Liver (tissue), 9 donors: ENCODE data around the gene CERT1. TPM values are rescaled to one million over a fixed set of nuclear protein-coding genes. Genes with fewer than 3 reads are reported as not detected.

Experiments used
- DNase-seq: peaks from one replicate; pipeline ENCODE4 v3.0.0-alpha.2; 2017; ENCODE audit warnings: low spot score
- H3K27ac ChIP-seq, 2 donors: one replicate each; pipeline ENCODE4 v1.7.0; 2013; ENCODE audit warnings: inconsistent platforms in 2 of 2, low read length in 2 of 2, control low read depth in 1 of 2, low read depth in 1 of 2, mild to moderate bottlenecking in 1 of 2
- H3K27me3 ChIP-seq, 4 donors: one replicate each; pipeline versions ENCODE4 v1.6.1 to v1.7.0; 2013; ENCODE audit warnings: low read length in 3 of 4, inconsistent platforms in 1 of 4, mild to moderate bottlenecking in 1 of 4, moderate library complexity in 1 of 4; ENCODE audit not compliant: control insufficient read depth in 4 of 4, insufficient read depth in 4 of 4
- H3K36me3 ChIP-seq, 4 donors: one replicate each; pipeline versions ENCODE4 v1.6.1 to v1.7.0; 2013; ENCODE audit warnings: low read length in 3 of 4, mild to moderate bottlenecking in 3 of 4, low read depth in 1 of 4, moderate library complexity in 1 of 4; ENCODE audit not compliant: control insufficient read depth in 4 of 4, insufficient read depth in 3 of 4
- H3K4me1 ChIP-seq, 4 donors: one replicate each; pipeline versions ENCODE4 v1.6.1 to v1.7.0; 2013; ENCODE audit warnings: low read length in 3 of 4, mild to moderate bottlenecking in 3 of 4, moderate library complexity in 1 of 4; ENCODE audit not compliant: control insufficient read depth in 4 of 4, insufficient read depth in 4 of 4
- H3K4me3 ChIP-seq, 3 donors: one replicate each; pipeline versions ENCODE4 v1.6.1 to v1.7.0; 2013; ENCODE audit warnings: low read length in 3 of 3, control low read depth in 1 of 3, low read depth in 1 of 3, mild to moderate bottlenecking in 1 of 3
- H3K9ac ChIP-seq, 2 donors: one replicate each; pipeline ENCODE4 v1.7.0; 2013; ENCODE audit warnings: low read length in 2 of 2, mild to moderate bottlenecking in 2 of 2, moderate library complexity in 2 of 2, control low read depth in 1 of 2, low read depth in 1 of 2
- H3K9me3 ChIP-seq, 4 donors: one replicate each; pipeline versions ENCODE4 v1.6.1 to v1.7.0; 2013; ENCODE audit warnings: low read length in 3 of 4; ENCODE audit not compliant: control insufficient read depth in 4 of 4
- EGR1 ChIP-seq, 2 donors: IDR thresholded peaks; 2 replicates each; pipeline ENCODE4 v1.6.1; 2016 to 2018; ENCODE audit warnings: antibody characterized with exemption in 2 of 2, low read depth in 2 of 2
- FOXA1 ChIP-seq: IDR thresholded peaks from 2 replicates; pipeline ENCODE4 v1.6.1; 2016; ENCODE audit warnings: antibody characterized with exemption
- FOXA2 ChIP-seq: IDR thresholded peaks from 2 replicates; pipeline ENCODE4 v1.6.1; 2016; ENCODE audit warnings: antibody characterized with exemption
- GABPA ChIP-seq, 2 donors: IDR thresholded peaks in 1 of 2; conservative IDR thresholded peaks in 1 of 2; 2 replicates each; pipeline ENCODE4 v1.6.1; 2016; ENCODE audit warnings: antibody characterized with exemption in 2 of 2, mild to moderate bottlenecking in 1 of 2, moderate library complexity in 1 of 2
- HNF4G ChIP-seq: IDR thresholded peaks from 2 replicates; pipeline ENCODE4 v1.6.1; 2016; ENCODE audit warnings: antibody characterized with exemption
- JUND ChIP-seq, 2 donors: IDR thresholded peaks; 2 replicates each; pipeline ENCODE4 v1.6.1; 2016; ENCODE audit warnings: antibody characterized with exemption in 2 of 2
- MAX ChIP-seq: IDR thresholded peaks from 2 replicates; pipeline ENCODE4 v1.6.1; 2016; ENCODE audit warnings: antibody characterized with exemption
- NR2F2 ChIP-seq: IDR thresholded peaks from 2 replicates; pipeline ENCODE4 v1.6.1; 2016; ENCODE audit warnings: antibody characterized with exemption
- RAD21 ChIP-seq, 2 donors: IDR thresholded peaks; 2 replicates each; pipeline ENCODE4 v1.6.1; 2016; ENCODE audit warnings: antibody characterized with exemption in 2 of 2, mild to moderate bottlenecking in 2 of 2
- SP1 ChIP-seq: IDR thresholded peaks from 2 replicates; pipeline ENCODE4 v1.6.1; 2018; ENCODE audit warnings: antibody characterized with exemption, mild to moderate bottlenecking
- TAF1 ChIP-seq: conservative IDR thresholded peaks from 2 replicates; pipeline ENCODE4 v1.6.1; 2016; ENCODE audit warnings: antibody characterized with exemption, mild to moderate bottlenecking
- YY1 ChIP-seq: IDR thresholded peaks from 2 replicates; pipeline ENCODE4 v1.6.1; 2016; ENCODE audit warnings: antibody characterized with exemption, mild to moderate bottlenecking
- ZBTB33 ChIP-seq: IDR thresholded peaks from 2 replicates; pipeline ENCODE4 v1.6.1; 2016; ENCODE audit warnings: antibody characterized with exemption
- WGBS: extraction: QIAGEN DNeasy Blood & Tissue Kit; methylation state at CpG from one replicate; pipeline ENCODE4 v1.1.7; 2013; 5-methylcytosine and 5-hydroxymethylcytosine counted together
- polyA plus RNA-seq, 2 donors: library from polyadenylated mRNA; stranded (reverse) in 1 of 2; unstranded in 1 of 2; fragments of 200-250 nt in 1 of 2; fragments of >200 nt in 1 of 2; fragmentation: Nextera tagmentation in 1 of 2; extraction: Ambion mirVana in 1 of 2; gene quantifications; one replicate each; pipeline versions ENCODE4 v1.2.1 to v1.2.3, GENCODE V29; 2013 to 2015
- total RNA-seq, 2 donors: library from RNA; depleted of rRNA; stranded (reverse); fragments of >200 nt; gene quantifications; one replicate each; pipeline ENCODE4 v1.2.3, GENCODE V29; 2014
- TF ChIP-seq, protein P1 (sequence below): fragments of 150-350 bp; IDR thresholded peaks from 2 replicates; pipeline ENCODE4 v1.5.1; 2017; ENCODE audit warnings: improper control_type of control experiment, low read depth, low read length; ENCODE audit not compliant: missing input control
- TF ChIP-seq, protein P2 (sequence below): IDR thresholded peaks from 2 replicates; pipeline ENCODE4 v1.6.1; 2016; ENCODE audit warnings: antibody characterized with exemption, mild to moderate bottlenecking
- TF ChIP-seq, protein P3 (sequence below): IDR thresholded peaks from 2 replicates; pipeline ENCODE4 v1.6.1; 2016; ENCODE audit warnings: antibody characterized with exemption
- donor health status: healthy.
- donor health status: healthy.
- donor health status: healthy.
- donor health status: healthy.
- donor health status: healthy.

The CERT1 gene
- total and polyA plus RNA-seq, 4 donors: 11.4 to 25.1 (median 16.8) TPM

GRCh38 chr5:75532190-75532589 lies 20.8 kb upstream of the CERT1 start:
- WGBS: over 99% methylated on average over 2 of the region's 2 CpGs

More at GRCh38 chr5:75532190-75532589, 20.8 kb upstream of the CERT1 start:
- H3K27ac ChIP-seq: no peak overlapping the region
- H3K4me3 ChIP-seq: no peak overlapping the region
- peaks cover 0 to 7% (median under 1%) of the 10 kb centered on the region in 4 donors for H3K4me1 ChIP-seq
- no peaks in the 10 kb centered on the region for H3K9me3 ChIP-seq
- no peak overlapping the region for H3K9ac ChIP-seq
- H3K27me3 ChIP-seq: no peaks in the 10 kb centered on the region
- DNase-seq: no peak
- H3K36me3 ChIP-seq: peaks cover 0 to 2% (median 0%) of the 10 kb centered on the region in 4 donors
- TF ChIP-seq FOXA2: no peak
- no peak for TF ChIP-seq YY1
- TF ChIP-seq, protein P1, sequence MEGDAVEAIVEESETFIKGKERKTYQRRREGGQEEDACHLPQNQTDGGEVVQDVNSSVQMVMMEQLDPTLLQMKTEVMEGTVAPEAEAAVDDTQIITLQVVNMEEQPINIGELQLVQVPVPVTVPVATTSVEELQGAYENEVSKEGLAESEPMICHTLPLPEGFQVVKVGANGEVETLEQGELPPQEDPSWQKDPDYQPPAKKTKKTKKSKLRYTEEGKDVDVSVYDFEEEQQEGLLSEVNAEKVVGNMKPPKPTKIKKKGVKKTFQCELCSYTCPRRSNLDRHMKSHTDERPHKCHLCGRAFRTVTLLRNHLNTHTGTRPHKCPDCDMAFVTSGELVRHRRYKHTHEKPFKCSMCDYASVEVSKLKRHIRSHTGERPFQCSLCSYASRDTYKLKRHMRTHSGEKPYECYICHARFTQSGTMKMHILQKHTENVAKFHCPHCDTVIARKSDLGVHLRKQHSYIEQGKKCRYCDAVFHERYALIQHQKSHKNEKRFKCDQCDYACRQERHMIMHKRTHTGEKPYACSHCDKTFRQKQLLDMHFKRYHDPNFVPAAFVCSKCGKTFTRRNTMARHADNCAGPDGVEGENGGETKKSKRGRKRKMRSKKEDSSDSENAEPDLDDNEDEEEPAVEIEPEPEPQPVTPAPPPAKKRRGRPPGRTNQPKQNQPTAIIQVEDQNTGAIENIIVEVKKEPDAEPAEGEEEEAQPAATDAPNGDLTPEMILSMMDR: no peak
- TF ChIP-seq HNF4G: no peak
- no peak for TF ChIP-seq NR2F2
- TF ChIP-seq, protein P2, sequence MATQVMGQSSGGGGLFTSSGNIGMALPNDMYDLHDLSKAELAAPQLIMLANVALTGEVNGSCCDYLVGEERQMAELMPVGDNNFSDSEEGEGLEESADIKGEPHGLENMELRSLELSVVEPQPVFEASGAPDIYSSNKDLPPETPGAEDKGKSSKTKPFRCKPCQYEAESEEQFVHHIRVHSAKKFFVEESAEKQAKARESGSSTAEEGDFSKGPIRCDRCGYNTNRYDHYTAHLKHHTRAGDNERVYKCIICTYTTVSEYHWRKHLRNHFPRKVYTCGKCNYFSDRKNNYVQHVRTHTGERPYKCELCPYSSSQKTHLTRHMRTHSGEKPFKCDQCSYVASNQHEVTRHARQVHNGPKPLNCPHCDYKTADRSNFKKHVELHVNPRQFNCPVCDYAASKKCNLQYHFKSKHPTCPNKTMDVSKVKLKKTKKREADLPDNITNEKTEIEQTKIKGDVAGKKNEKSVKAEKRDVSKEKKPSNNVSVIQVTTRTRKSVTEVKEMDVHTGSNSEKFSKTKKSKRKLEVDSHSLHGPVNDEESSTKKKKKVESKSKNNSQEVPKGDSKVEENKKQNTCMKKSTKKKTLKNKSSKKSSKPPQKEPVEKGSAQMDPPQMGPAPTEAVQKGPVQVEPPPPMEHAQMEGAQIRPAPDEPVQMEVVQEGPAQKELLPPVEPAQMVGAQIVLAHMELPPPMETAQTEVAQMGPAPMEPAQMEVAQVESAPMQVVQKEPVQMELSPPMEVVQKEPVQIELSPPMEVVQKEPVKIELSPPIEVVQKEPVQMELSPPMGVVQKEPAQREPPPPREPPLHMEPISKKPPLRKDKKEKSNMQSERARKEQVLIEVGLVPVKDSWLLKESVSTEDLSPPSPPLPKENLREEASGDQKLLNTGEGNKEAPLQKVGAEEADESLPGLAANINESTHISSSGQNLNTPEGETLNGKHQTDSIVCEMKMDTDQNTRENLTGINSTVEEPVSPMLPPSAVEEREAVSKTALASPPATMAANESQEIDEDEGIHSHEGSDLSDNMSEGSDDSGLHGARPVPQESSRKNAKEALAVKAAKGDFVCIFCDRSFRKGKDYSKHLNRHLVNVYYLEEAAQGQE: no peak
- no peak for TF ChIP-seq TAF1
- TF ChIP-seq MAX: no peak
- TF ChIP-seq, protein P3, sequence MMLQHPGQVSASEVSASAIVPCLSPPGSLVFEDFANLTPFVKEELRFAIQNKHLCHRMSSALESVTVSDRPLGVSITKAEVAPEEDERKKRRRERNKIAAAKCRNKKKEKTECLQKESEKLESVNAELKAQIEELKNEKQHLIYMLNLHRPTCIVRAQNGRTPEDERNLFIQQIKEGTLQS: no peak
- no peak for TF ChIP-seq RAD21 (IDR thresholded peaks at IDR 0.05)
- TF ChIP-seq ZBTB33: no peak
- no peak for TF ChIP-seq SP1
- no peak for TF ChIP-seq JUND (IDR thresholded peaks at IDR 0.05)
- no peak for TF ChIP-seq GABPA (IDR thresholded peaks at IDR 0.05 in 1 of 2, conservative IDR thresholded peaks at IDR 0.05 in 1 of 2)
- no peak for TF ChIP-seq EGR1 (IDR thresholded peaks at IDR 0.05; ENCODE audit: low read depth in 2 of 2)
- no peak for TF ChIP-seq FOXA1
